GM19455 (cell line): ENCODE results near the gene NACC2.

Experiments used
- ATAC-seq: cut with Tn5 transposase; IDR thresholded peaks from one replicate; pipeline ENCODE4 v1.9.1; 2021; ENCODE audit not compliant: unreplicated experiment

NACC2 gene

GRCh38 chr9:135965124-135965756 is 129.8 kb downstream of the NACC2 start:
- ATAC-seq, result no peak

DNA sequence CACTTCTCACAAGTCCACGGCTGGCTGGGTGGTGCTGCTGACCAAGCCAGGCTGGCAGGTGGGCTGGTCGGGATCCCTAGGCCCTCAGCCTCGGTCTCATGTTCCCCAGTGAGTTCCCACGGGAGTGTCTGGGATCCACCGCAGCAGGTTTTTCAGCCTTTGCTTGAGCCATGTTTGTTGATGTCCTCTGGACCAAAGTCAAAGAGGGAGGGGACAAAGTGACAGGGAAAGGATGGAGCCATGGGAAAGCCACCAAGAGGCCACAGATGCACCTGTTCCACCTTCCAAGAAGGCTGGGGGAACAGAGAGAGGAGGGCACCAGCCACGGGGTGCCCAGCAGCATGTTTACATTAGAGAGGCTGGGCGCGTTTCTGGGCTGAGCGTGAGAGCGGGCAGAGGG is 131.2 kb downstream of the NACC2 start:
- ATAC-seq, result no peak

DNA sequence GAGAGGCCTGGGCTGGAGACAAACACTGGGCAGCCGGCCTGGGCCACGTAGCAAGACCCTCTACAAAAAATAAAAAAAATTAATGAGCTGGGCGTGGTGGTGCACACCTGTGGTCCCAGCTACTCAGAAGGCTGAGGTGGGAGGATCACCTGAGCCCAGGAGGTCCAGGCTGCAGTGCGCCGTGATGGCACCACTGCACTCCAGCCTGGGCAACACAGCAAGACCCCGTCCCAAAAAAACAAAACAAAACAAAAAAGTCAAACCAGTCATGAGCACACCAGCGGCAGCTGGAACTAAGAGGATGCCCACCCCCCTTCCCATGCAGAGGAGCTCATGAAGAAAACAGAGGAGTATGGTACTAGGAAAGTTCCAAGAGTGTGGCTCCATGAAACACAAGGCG is 131.8 kb downstream of the NACC2 start:
- ATAC-seq, result no peak

- no peak for ATAC-seq
Measured at GRCh38 chr9:135962696-135963307, 132.3 kb downstream of the NACC2 start.

- no peak for ATAC-seq
Measured at GRCh38 chr9:135961811-135962695, 133.0 kb downstream of the NACC2 start.

- ATAC-seq, result peak; percentile 86
Measured at GRCh38 chr9:135961277-135961715, 133.8 kb downstream of the NACC2 start, which contains the start of gene UBAC1. Gene UBAC1, minus strand, starts transcription at chr9:135961373. Its CDS starts 211 bp downstream, at chr9:135961162.

DNA sequence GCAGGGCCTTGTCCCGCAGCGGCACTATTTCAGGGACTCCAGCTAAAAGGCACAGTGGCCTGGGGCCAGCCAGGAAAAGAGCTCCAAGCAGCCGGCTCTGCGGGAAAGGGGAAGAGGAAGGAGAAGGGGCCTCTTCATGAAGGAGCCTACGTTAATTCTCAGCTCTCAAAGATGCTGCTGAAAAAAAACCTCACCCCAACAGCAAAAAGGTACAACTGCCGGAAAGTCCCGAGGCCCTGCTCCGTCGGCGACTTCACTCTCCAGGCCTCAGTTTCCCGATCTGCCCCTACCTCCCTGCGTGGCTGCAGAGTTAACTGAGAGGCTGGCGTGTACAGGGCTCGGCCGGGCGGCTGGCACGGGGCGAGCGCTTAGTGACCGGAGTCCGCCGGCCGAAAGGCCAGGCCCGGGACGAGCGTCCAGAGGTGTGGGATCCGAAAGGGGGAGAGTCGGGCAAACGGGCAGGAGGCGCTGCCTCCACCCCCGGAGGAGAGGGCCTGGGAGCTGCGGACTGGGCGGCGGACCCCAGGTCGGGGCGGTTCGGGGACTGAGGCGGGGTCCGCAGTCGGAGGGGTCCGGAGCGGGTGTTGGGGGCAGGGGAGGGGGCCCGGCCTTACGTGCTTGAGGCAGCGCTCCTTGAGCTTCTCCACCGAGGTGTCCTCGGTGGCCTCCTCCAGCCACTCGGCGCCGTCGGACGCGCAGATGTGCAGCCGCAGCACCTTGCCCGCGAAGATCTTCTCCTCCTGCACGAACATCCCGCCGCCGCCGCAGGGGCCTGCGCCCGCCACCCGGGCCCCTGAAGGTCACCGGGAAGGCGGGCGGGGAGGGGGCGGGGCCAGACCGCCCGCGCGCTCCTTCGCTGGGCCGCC is 134.4 kb downstream of the NACC2 start:
- ATAC-seq, result peak; percentile 37

GRCh38 chr9:135959814-135960213 is 135.3 kb downstream of the NACC2 start:
- no peak for ATAC-seq

DNA sequence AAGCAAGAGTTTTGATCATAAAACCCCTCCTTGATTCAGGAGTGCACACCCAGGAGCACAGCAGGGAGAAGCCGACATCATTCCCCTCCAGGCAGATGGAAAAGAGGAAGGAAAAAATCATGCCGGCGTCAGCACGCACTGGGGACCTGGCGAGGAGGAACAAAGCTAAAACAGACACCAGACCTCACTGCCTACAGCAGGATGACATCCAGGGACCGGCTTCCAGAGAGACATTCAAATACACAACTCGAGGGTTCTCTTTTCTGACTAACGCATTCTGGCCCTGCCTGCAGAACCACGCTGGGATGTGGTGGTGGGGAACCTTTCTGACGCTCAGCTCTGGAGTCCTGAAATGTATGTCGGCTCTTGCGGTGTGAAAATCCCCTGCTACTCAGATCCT is 136.6 kb downstream of the NACC2 start:
- ATAC-seq, result no peak

DNA sequence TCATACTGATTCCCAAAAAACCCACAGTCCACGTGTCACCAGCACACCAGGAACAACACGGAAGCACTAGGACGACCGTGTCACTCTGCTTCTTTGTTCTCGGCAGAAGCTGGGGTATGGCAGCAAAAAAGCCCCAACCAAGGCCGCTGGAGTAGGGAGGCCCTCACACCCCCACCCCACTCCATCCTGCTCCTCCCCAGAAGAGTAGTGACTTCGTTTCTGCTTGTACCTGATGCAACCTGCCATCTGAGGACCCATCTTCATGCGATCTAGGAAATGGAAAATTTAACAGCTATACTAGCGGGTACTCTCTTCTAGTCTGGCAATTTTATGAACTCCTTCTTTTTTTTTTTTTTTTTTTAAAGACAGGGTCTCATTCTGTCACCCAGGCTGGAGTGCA is 137.7 kb downstream of the NACC2 start:
- ATAC-seq, result no peak

DNA sequence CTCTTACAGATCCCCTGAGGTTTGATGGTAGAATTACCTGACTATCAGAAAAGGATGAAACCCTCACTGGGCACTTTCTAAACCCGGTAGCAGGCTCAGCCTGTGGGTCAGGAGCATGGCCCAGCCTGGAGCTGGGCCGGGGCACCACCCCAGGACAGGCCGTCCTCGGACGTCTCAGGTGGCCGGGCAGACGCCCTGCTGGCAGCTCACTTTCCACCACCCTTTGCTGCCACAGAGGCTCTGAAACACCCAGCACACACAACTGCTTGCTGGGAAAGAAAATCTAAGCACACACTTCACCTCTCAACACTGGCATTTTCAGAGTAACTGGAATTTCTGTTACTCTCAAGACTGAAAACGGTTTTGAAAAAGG is 138.3 kb downstream of the NACC2 start:
- no peak for ATAC-seq
